ENCODE measurements around the gene LBHD1. TPM values are rescaled to one million over a fixed set of nuclear protein-coding genes. Genes with fewer than 3 reads are reported as not detected.

Gene LBHD1
- total and polyA plus RNA-seq, 2 donors (not counting 3 experiments of a cell fraction or from before 2014, with no cell fraction given), result 3.8 to 7.5 TPM

DNA sequence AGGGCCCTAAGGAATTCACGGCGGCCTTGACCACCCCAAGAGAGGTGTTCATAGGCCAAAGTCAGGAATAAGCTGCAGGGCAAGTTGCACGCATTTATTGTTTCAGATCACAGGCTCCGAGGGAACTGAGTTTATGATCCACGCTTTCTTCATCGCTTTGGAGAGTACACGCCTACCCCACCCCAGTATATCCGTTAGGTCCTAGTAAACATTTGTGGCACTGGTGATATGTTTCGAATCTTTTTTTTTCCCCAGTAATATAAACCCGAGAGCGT, 26.5 kb downstream of the LBHD1 start:
- peak overlapping the region; percentile 92 for H3K9ac ChIP-seq (replicated peaks; ENCODE audit: extremely low read depth, insufficient read depth, low read length)
- no peaks in the 10 kb centered on the region for H3K27me3 ChIP-seq (ENCODE audit: control insufficient read depth in 2 of 2, insufficient read depth in 2 of 2, low read length in 2 of 2)
- intact Hi-C loops (cut with micrococcal nuclease) (no loop called here), dilution Hi-C loops (cut with MboI; ENCODE audit: extremely low pct_ligation_motif_present, low sequenced_read_pairs) (no loop called here)
- CTCF ChIA-PET, result interaction anchor here (1.0 to 1.5 kb wide), 3 partner anchors 34 to 49 kb away, joined by 3 to 4 read pairs (median 4); no protein-coding TSS in a partner anchor
- H3K79me2 ChIP-seq (ENCODE audit: control insufficient read depth, insufficient read depth, low read length), result peaks cover 40% of the 10 kb centered on the region
- H3K4me3 ChIP-seq (replicated peaks in 1 of 3; ENCODE audit: insufficient read depth in 1 of 3, low read depth in 1 of 3, low read length in 3 of 3), result peak overlapping the region; percentile 62 to 87 (median 65)
- H4K20me1 ChIP-seq (replicated peaks; ENCODE audit: control insufficient read depth, extremely low read depth, insufficient read depth, low read length), result no peaks in the 10 kb centered on the region
- POLR2A ChIA-PET, result interaction anchor here (0.7 to 2.7 kb wide), 6 partner anchors 19 to 1764 kb away, joined by 3 to 41 read pairs (median 4); partner anchors contain the start of genes B3GAT3, C11orf98, CSKMT and EEF1G
- TF ChIP-seq POLR2A (IDR thresholded peaks at IDR 0.05; ENCODE audit: low read depth, low read length) (no peak), FOS (IDR thresholded peaks at IDR 0.05; ENCODE audit: borderline replicate concordance, insufficient read depth, low read length) (no peak), POLR2AphosphoS5 (IDR thresholded peaks at IDR 0.05; ENCODE audit: insufficient read depth, low read depth, low read length) (no peak), CTCF (IDR thresholded peaks at IDR 0.05; ENCODE audit: extremely low read depth in 1 of 2, insufficient read depth in 1 of 2, low read depth in 1 of 2, low read length in 2 of 2) (no peak), EZH2 (IDR thresholded peaks at IDR 0.05; ENCODE audit: borderline replicate concordance, low read depth, low read length, severe bottlenecking) (no peak), GATA2 (IDR thresholded peaks at IDR 0.05; ENCODE audit: insufficient read depth, insufficient read length, low read depth, low read length) (no peak), MAX (IDR thresholded peaks at IDR 0.05; ENCODE audit: insufficient read depth, insufficient read length) (no peak), MYC (IDR thresholded peaks at IDR 0.05; ENCODE audit: low read depth, low read length) (no peak), JUN (IDR thresholded peaks at IDR 0.05; ENCODE audit: borderline replicate concordance, insufficient read depth, insufficient read length, low read depth) (no peak)
- peak; percentile 73 for FAIRE-seq
- no peak overlapping the region for H2AFZ ChIP-seq (ENCODE audit: low read depth, low read length)
- BruUV-seq (replicated peaks), result no TSS peak
- DNase-seq (ENCODE audit: low read depth, low spot score), result no peak
- no peaks in the 10 kb centered on the region for H3K9me1 ChIP-seq (replicated peaks; ENCODE audit: control insufficient read depth, extremely low read depth, insufficient read depth, low read length)
- H3K27ac ChIP-seq (ENCODE audit: insufficient read depth, low read depth, low read length), result peak overlapping the region; percentile 80
- peak overlapping the region; percentile 53 for H3K4me2 ChIP-seq (ENCODE audit: insufficient read depth, low read length)
- peaks cover 15 to 25% of the 10 kb centered on the region in 2 experiments for H3K36me3 ChIP-seq (ENCODE audit: control insufficient read depth in 2 of 2, extremely low read depth in 1 of 2, insufficient read depth in 2 of 2, low read length in 2 of 2)
- no peaks in the 10 kb centered on the region for H3K9me3 ChIP-seq (replicated peaks; ENCODE audit: control insufficient read depth, insufficient read depth, low read length)
- H3K4me1 ChIP-seq (ENCODE audit: control insufficient read depth, extremely low read depth, insufficient read depth, low read length), result peaks cover 11% of the 10 kb centered on the region
